A549 (cell line): Measurements from ENCODE around the gene SFRP5. TPM values are rescaled to one million over a fixed set of nuclear protein-coding genes. Genes with fewer than 3 reads are reported as not detected.

Source experiments
- ATAC-seq, 2 experiments: fragments of 200-7000 bp in 1 of 2; fragments of >200 bp in 1 of 2; cut with Nextera tagmentation in 1 of 2; cut with Tn5 transposase in 1 of 2; 3 replicates each; pipeline versions ENCODE4 v1.8.0 to v1.9.1; 2018 to 2020; ENCODE audit warnings: mild to moderate bottlenecking in 1 of 2, moderate library complexity in 1 of 2
- CTCF ChIA-PET: fragments of 300-600 bp; sonication (Branson Sonifier 250); formaldehyde crosslinking; extraction: SDS; loops from one replicate; lab custom pipeline; 2021; ENCODE audit warnings: antibody characterized with exemption, inconsistent platforms; lab: Yijun Ruan, JAX
- POLR2A ChIA-PET: fragments of 350-600 bp; formaldehyde crosslinking; extraction: SDS; loops from one replicate; lab custom pipeline; 2021; ENCODE audit warnings: antibody characterized with exemption, inconsistent platforms; lab: Yijun Ruan, JAX
- DNase-seq, 2 experiments: peaks; one replicate each; pipeline versions ENCODE4 v3.0.0 to v3.0.0-alpha.2; 2011 to 2016; ENCODE audit warnings: low read depth in 1 of 2, low spot score in 1 of 2
- FAIRE-seq: peaks from 2 replicates; lab custom pipeline; 2011; peaks lifted over from hg19 to GRCh38; lab: Jason Lieb, UNC
- H3K27ac ChIP-seq, 2 experiments: fragments of >200 bp; sonication (Bioruptor Twin); formaldehyde crosslinking; 3 replicates each; pipeline ENCODE4 v1.5.1; 2016 to 2017
- H3K4me1 ChIP-seq: fragments of >200 bp; sonication (Bioruptor Twin); formaldehyde crosslinking; 3 replicates; pipeline ENCODE4 v1.6.1; 2016
- H3K4me2 ChIP-seq: fragments of >200 bp; sonication (Bioruptor Twin); formaldehyde crosslinking; 3 replicates; pipeline ENCODE4 v1.6.1; 2016
- H3K4me3 ChIP-seq: fragments of >200 bp; sonication (Bioruptor Twin); formaldehyde crosslinking; 3 replicates; pipeline ENCODE4 v1.5.1; 2016
- H3K9me3 ChIP-seq: fragments of >200 bp; sonication (Bioruptor Twin); formaldehyde crosslinking; 3 replicates; pipeline ENCODE4 v1.6.1; 2016
- CEBPB ChIP-seq, 2 experiments: fragments of >200 bp in 1 of 2; sonication (Bioruptor Twin) in 1 of 2; formaldehyde crosslinking in 1 of 2; IDR thresholded peaks; 2 replicates each; pipeline ENCODE4 v1.6.1; 2012 to 2016
- CHD4 ChIP-seq: fragments of 200-600 bp; sonication (generic); IDR thresholded peaks from 2 replicates; pipeline ENCODE4 v1.6.1; 2016; ENCODE audit warnings: antibody characterized with exemption, mild to moderate bottlenecking, borderline replicate concordance
- EHF ChIP-seq: fragments of 250-450 bp; sonication (Bioruptor Pico); IDR thresholded peaks from 2 replicates; pipeline ENCODE4 v1.5.0; 2020; ENCODE audit warnings: mild to moderate bottlenecking
- FOSL2 ChIP-seq, 2 experiments: fragments of 450-650 bp in 1 of 2; fragments of >200 bp in 1 of 2; sonication (Bioruptor Twin) in 1 of 2; formaldehyde crosslinking; IDR thresholded peaks; 2 replicates each; pipeline versions ENCODE4 v1.5.0 to v1.6.1; 2016 to 2020; ENCODE audit warnings: mild to moderate bottlenecking in 1 of 2, moderate library complexity in 1 of 2
- FOXS1 ChIP-seq: fragments of 250-450 bp; sonication (Bioruptor Pico); IDR thresholded peaks from 2 replicates; pipeline ENCODE4 v1.5.0; 2020; ENCODE audit warnings: mild to moderate bottlenecking, moderate library complexity
- HOXA7 ChIP-seq: fragments of 250-450 bp; sonication (Bioruptor Pico); IDR thresholded peaks from 2 replicates; pipeline ENCODE4 v1.5.0; 2020; ENCODE audit warnings: mild to moderate bottlenecking, moderate library complexity
- HOXB5 ChIP-seq: fragments of 250-450 bp; sonication (Bioruptor Pico); IDR thresholded peaks from 2 replicates; pipeline ENCODE4 v1.5.0; 2020; ENCODE audit warnings: mild to moderate bottlenecking, moderate library complexity
- JUN ChIP-seq, 2 experiments: fragments of >200 bp; sonication (Bioruptor Twin); formaldehyde crosslinking; IDR thresholded peaks; 2 replicates in 1 of 2; 3 replicates in 1 of 2; pipeline ENCODE4 v1.6.1; 2016 to 2017
- NFE2L2 ChIP-seq: fragments of 150-350 bp; conservative IDR thresholded peaks from 2 replicates; pipeline ENCODE4 v1.6.1; 2014; ENCODE audit warnings: low read length
- WGBS: methylation state at CpG from one replicate; pipeline ENCODE4 v1.1.6; 2017; ENCODE audit errors: missing lambda C conversion rate; 5-methylcytosine and 5-hydroxymethylcytosine counted together
- polyA plus RNA-seq, 4 experiments: library from polyadenylated mRNA; depleted of rRNA in 3 of 4; stranded (reverse); fragments of >200 nt; fragmentation: RNase III in 1 of 4; extraction: RNeasy Plus Mini Kit Qiagen cat#74134 plus additional on column Dnase treatment in 1 of 4; gene quantifications; 2 replicates in 3 of 4; 3 replicates in 1 of 4; pipeline ENCODE4 v1.2.3, GENCODE V29; 2011 to 2017
- TF ChIP-seq, protein P1 (sequence below): fragments of 200-600 bp; sonication (generic); IDR thresholded peaks from 2 replicates; pipeline ENCODE4 v1.6.1; 2016; ENCODE audit warnings: antibody characterized with exemption, mild to moderate bottlenecking, moderate library complexity
- TF ChIP-seq, protein P2 (sequence below): fragments of >200 bp; sonication (Bioruptor Twin); formaldehyde crosslinking; IDR thresholded peaks from 3 replicates; pipeline ENCODE4 v1.6.1; 2016

The SFRP5 gene
- polyA plus RNA-seq, 2 of the 4 experiments (the other 2 are of a cell fraction), result 0.50 to 1.2 TPM

DNA sequence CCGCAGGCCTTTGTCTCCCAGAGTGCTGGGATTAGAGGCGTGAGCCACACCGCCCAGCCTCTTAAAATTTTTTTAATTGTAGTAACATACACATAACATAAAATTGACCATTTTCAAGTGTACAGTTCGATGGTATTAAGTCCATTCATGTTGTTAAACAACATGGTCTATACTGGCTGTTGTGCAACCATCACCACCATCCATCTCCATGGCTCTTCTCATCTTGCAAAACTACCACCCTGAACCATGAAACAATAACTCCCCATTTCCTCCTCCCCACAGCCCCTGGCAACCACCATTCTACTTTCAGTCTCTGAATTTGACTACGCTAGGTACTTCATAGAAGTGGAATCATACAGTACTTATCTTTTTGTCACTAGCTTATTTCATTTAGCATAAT lies 42.8 kb downstream of the SFRP5 start:
- 93% methylated on average over 5 of the region's 5 CpGs for WGBS
- DNase-seq, result no peak

GRCh38 chr10:97726636-97727178 lies 45.1 kb downstream of the SFRP5 start:
- ChIA-PET CTCF (interaction anchor here (0.5 to 36.9 kb wide), 5 partner anchors 8 to 321 kb away, joined by 3 to 1127 read pairs (median 28); partner anchors contain the start of genes AVPI1, MARVELD1 and ZFYVE27), POLR2A (interaction anchor here (1.5 to 1.8 kb wide), 2 partner anchors 13 to 39 kb away, joined by 8 to 20 read pairs; partner anchors contain the start of genes AVPI1 and MARVELD1)
- WGBS, result 68% methylated on average over 8 of the region's 8 CpGs
- FAIRE-seq, result no peak
- H3K4me3 ChIP-seq, result no peak overlapping the region
- peaks cover 2% of the 10 kb centered on the region; the same call in 1 of the 3 replicates for H3K9me3 ChIP-seq
- H3K4me2 ChIP-seq, result peak overlapping the region; percentile 40
- peaks cover 24% of the 10 kb centered on the region for H3K4me1 ChIP-seq
- TF ChIP-seq, protein P1, sequence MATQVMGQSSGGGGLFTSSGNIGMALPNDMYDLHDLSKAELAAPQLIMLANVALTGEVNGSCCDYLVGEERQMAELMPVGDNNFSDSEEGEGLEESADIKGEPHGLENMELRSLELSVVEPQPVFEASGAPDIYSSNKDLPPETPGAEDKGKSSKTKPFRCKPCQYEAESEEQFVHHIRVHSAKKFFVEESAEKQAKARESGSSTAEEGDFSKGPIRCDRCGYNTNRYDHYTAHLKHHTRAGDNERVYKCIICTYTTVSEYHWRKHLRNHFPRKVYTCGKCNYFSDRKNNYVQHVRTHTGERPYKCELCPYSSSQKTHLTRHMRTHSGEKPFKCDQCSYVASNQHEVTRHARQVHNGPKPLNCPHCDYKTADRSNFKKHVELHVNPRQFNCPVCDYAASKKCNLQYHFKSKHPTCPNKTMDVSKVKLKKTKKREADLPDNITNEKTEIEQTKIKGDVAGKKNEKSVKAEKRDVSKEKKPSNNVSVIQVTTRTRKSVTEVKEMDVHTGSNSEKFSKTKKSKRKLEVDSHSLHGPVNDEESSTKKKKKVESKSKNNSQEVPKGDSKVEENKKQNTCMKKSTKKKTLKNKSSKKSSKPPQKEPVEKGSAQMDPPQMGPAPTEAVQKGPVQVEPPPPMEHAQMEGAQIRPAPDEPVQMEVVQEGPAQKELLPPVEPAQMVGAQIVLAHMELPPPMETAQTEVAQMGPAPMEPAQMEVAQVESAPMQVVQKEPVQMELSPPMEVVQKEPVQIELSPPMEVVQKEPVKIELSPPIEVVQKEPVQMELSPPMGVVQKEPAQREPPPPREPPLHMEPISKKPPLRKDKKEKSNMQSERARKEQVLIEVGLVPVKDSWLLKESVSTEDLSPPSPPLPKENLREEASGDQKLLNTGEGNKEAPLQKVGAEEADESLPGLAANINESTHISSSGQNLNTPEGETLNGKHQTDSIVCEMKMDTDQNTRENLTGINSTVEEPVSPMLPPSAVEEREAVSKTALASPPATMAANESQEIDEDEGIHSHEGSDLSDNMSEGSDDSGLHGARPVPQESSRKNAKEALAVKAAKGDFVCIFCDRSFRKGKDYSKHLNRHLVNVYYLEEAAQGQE, result no peak
- no peak for TF ChIP-seq NFE2L2
- no peak for TF ChIP-seq JUN (IDR thresholded peaks at IDR 0.05)
- no peak for TF ChIP-seq FOSL2 (IDR thresholded peaks at IDR 0.05)
- TF ChIP-seq FOSL2 (CRISPR knock-in tag; IDR thresholded peaks at IDR 0.05), result peak; percentile 39
- TF ChIP-seq, protein P2, sequence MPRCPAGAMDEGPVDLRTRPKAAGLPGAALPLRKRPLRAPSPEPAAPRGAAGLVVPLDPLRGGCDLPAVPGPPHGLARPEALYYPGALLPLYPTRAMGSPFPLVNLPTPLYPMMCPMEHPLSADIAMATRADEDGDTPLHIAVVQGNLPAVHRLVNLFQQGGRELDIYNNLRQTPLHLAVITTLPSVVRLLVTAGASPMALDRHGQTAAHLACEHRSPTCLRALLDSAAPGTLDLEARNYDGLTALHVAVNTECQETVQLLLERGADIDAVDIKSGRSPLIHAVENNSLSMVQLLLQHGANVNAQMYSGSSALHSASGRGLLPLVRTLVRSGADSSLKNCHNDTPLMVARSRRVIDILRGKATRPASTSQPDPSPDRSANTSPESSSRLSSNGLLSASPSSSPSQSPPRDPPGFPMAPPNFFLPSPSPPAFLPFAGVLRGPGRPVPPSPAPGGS, result no peak
- no peak for TF ChIP-seq CHD4
- no peak for TF ChIP-seq HOXA7 (CRISPR knock-in tag)
- 0 out of 2 replicates have a peak, but pooled peaks have one; percentile 78 for TF ChIP-seq HOXB5
- DNase-seq, result peak in 1 of 2 experiments; percentile 38
- ATAC-seq, result peak; percentile 52 to 54; a peak in 3 of 6 replicates
- H3K27ac ChIP-seq, result peak overlapping the region; percentile 21 to 56; a peak in 4 of 6 replicates

More for the DNA sequence above, 42.8 kb downstream of the SFRP5 start:
- Histone ChIP-seq H3K9me3 (peaks cover 2% of the 10 kb centered on the region; the same call in 1 of the 3 replicates), H3K4me2 (no peak overlapping the region), H3K4me3 (no peak overlapping the region), H3K4me1 (peaks cover 22% of the 10 kb centered on the region), H3K27ac (no peak overlapping the region)
- FAIRE-seq (no peak), ATAC-seq (no peak)
- ChIA-PET POLR2A (interaction anchor here (0.6 kb wide), 1 partner anchor 42 kb away, joined by 3 read pairs; the partner anchor contains the start of gene AVPI1), CTCF (interaction anchor here (28.8 to 36.9 kb wide), 2 partner anchors 18 to 53 kb away, joined by 1006 to 1127 read pairs; partner anchors contain the start of genes AVPI1 and MARVELD1)
- TF ChIP-seq EHF, result no peak

GRCh38 chr10:97724341-97724941 lies 47.4 kb downstream of the SFRP5 start:
- Histone ChIP-seq H3K27ac (peak overlapping the region; percentile 43 to 45; a peak in 4 of 6 replicates), H3K4me2 (peak overlapping the region; percentile 1; the same call in 1 of the 3 replicates), H3K9me3 (peaks cover 2% of the 10 kb centered on the region; the same call in 1 of the 3 replicates), H3K4me1 (peaks cover 27% of the 10 kb centered on the region), H3K4me3 (no peak overlapping the region)
- TF ChIP-seq CEBPB (IDR thresholded peaks at IDR 0.05), result peak in 1 of 2 experiments; percentile 52; a peak in 1 of 4 replicates
- no peak for TF ChIP-seq FOXS1 (CRISPR knock-in tag)
- ATAC-seq (peak; percentile 60 to 81), DNase-seq (peak in 1 of 2 experiments; percentile 50), FAIRE-seq (no peak)
- CTCF ChIA-PET, result interaction anchor here (0.8 to 36.9 kb wide), 9 partner anchors 10 to 173 kb away, joined by 3 to 1127 read pairs (median 4); partner anchors contain the start of genes AVPI1, MARVELD1 and ZFYVE27
- POLR2A ChIA-PET, result interaction anchor here (0.6 to 3.1 kb wide), 7 partner anchors 10 to 149 kb away, joined by 3 to 38 read pairs (median 4); partner anchors contain the start of genes AVPI1, MARVELD1 and ZFYVE27
- WGBS, result 34% methylated on average over 5 of the region's 5 CpGs
